Panc1 (cell line): ENCODE measurements around the gene GNL2. TPM values are rescaled to one million over a fixed set of nuclear protein-coding genes. Genes with fewer than 3 reads are reported as not detected.

Experiments
- ATAC-seq: fragments of 200-7000 bp; cut with Tn5 transposase; 2 replicates; pipeline ENCODE4 v1.9.1; 2020; ENCODE audit warnings: mild to moderate bottlenecking, moderate library complexity
- BruUV-seq: library from RNA; stranded (reverse); fragments of 400-500 nt; replicated peaks from 2 replicates; lab custom pipeline; 2021; lab: Mats Ljungman, UMichigan
- CTCF ChIA-PET: fragments of 300-600 bp; sonication (Branson Sonifier 250); formaldehyde crosslinking; loops from one replicate; lab custom pipeline; 2022; ENCODE audit warnings: antibody characterized with exemption; lab: Charles Lee
- POLR2A ChIA-PET: fragments of 300-600 bp; sonication (Branson Sonifier 250); formaldehyde crosslinking; loops from one replicate; lab custom pipeline; 2022; ENCODE audit warnings: antibody characterized with exemption; lab: Charles Lee
- DNase-seq: peaks from one replicate; pipeline ENCODE4 v3.0.0-alpha.2; 2010; ENCODE audit warnings: low read depth, low spot score
- H3K27ac ChIP-seq: 2 replicates; pipeline ENCODE4 v1.5.1; 2011; ENCODE audit warnings: mild to moderate bottlenecking, low read length, inconsistent platforms
- H3K27me3 ChIP-seq: fragments of 200-500 bp; sonication (Bioruptor generic); 2 replicates; pipeline ENCODE4 v1.6.0; 2014; ENCODE audit warnings: low read length, inconsistent platforms; ENCODE audit not compliant: control insufficient read depth, insufficient read depth
- H3K36me3 ChIP-seq: fragments of 200-500 bp; sonication (Bioruptor generic); 2 replicates; pipeline ENCODE4 v1.5.1; 2014; ENCODE audit warnings: inconsistent platforms, mild to moderate bottlenecking, low read length, moderate library complexity; ENCODE audit not compliant: control insufficient read depth, insufficient read depth
- H3K4me1 ChIP-seq: 2 replicates; pipeline ENCODE4 v1.5.1; 2011; ENCODE audit warnings: inconsistent platforms, mild to moderate bottlenecking, low read length, moderate library complexity; ENCODE audit not compliant: control insufficient read depth, insufficient read depth
- H3K4me3 ChIP-seq, 2 experiments: 2 replicates each; pipeline ENCODE4 v1.5.1; 2011 to 2012; ENCODE audit warnings: low read depth in 2 of 2, low read length in 2 of 2, mild to moderate bottlenecking in 2 of 2, inconsistent platforms in 1 of 2, moderate library complexity in 1 of 2
- H3K9me3 ChIP-seq: fragments of 200-500 bp; sonication (Bioruptor generic); 2 replicates; pipeline ENCODE4 v1.5.1; 2014; ENCODE audit warnings: low read depth, mild to moderate bottlenecking, inconsistent platforms, low read length, moderate library complexity; ENCODE audit not compliant: control insufficient read depth, insufficient read depth
- POLR2AphosphoS5 ChIP-seq: IDR thresholded peaks from 2 replicates; pipeline ENCODE4 v1.6.1; 2012; ENCODE audit warnings: mild to moderate bottlenecking, low read depth, low read length, moderate library complexity
- SIN3A ChIP-seq: IDR thresholded peaks from 2 replicates; pipeline ENCODE4 v1.6.1; 2012; ENCODE audit warnings: low read depth, mild to moderate bottlenecking, low read length, moderate library complexity, borderline replicate concordance; ENCODE audit not compliant: insufficient read depth
- TCF7L2 ChIP-seq: IDR thresholded peaks from 2 replicates; pipeline ENCODE4 v1.6.1; 2011; ENCODE audit warnings: mild to moderate bottlenecking, low read depth, low read length, inconsistent platforms
- in situ Hi-C: cut with HindIII; loops from 2 replicates; pipeline ENCODE4 v1.10.0; 2016; ENCODE audit warnings: low sequenced_read_pairs, low pct_unique_long_range_greater_than_20kb
- intact Hi-C: fragments of 100-400 bp; cut with micrococcal nuclease; formaldehyde crosslinking; loops from one replicate; pipeline ENCODE4 v1.10.0; 2022; ENCODE audit not compliant: unreplicated experiment
- total RNA-seq: library from RNA; stranded (reverse); gene quantifications from one replicate; pipeline ENCODE4 v1.2.1, GENCODE V29; 2021; ENCODE audit not compliant: unreplicated experiment
- TF ChIP-seq, protein P1 (sequence below), 2 experiments: IDR thresholded peaks; 2 replicates each; pipeline ENCODE4 v1.6.1; 2011 to 2012; ENCODE audit warnings: low read depth in 2 of 2, control low read depth in 1 of 2, low read length in 1 of 2, mild to moderate bottlenecking in 1 of 2, moderate library complexity in 1 of 2; ENCODE audit not compliant: insufficient read depth in 1 of 2
- TF ChIP-seq, protein P2 (sequence below): fragments of 450-650 bp; IDR thresholded peaks from 2 replicates; pipeline ENCODE4 v1.5.1; 2017; ENCODE audit warnings: mild to moderate bottlenecking

GNL2 gene
- total RNA-seq, 1 experiment from 2014 or later, result 73.4 TPM

DNA sequence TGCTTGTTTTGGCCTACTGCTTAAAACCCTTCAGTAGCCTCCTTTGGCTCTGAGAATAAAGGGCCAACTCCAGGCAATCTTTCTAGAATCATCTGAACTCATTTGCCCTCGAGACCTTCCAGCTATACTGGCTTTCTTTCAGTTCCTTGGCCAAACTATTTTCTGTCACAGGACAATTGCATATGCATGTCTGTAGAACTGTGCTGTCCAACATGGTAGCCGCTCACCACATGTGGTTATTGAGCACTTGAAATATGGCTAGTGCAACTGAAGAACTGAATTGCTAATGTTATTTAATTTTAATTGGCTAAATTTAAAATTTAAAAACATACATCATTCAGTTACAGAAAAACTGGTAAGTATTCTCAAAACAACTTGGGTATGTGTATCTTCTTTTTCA lies 14.3 kb upstream of the GNL2 start:
- H3K27me3 ChIP-seq, result peaks cover 7% of the 10 kb centered on the region; the same call in 1 of the 2 replicates
- H3K4me3 ChIP-seq, result no peak overlapping the region
- ATAC-seq, result no peak
- POLR2A ChIA-PET, result no interaction called here
- BruUV-seq, result no TSS peak
- no peaks in the 10 kb centered on the region for H3K36me3 ChIP-seq
- no peaks in the 10 kb centered on the region for H3K9me3 ChIP-seq
- H3K27ac ChIP-seq, result no peak overlapping the region
- in situ Hi-C loops (no loop called here), intact Hi-C loops (no loop called here)
- TF ChIP-seq, protein P1, sequence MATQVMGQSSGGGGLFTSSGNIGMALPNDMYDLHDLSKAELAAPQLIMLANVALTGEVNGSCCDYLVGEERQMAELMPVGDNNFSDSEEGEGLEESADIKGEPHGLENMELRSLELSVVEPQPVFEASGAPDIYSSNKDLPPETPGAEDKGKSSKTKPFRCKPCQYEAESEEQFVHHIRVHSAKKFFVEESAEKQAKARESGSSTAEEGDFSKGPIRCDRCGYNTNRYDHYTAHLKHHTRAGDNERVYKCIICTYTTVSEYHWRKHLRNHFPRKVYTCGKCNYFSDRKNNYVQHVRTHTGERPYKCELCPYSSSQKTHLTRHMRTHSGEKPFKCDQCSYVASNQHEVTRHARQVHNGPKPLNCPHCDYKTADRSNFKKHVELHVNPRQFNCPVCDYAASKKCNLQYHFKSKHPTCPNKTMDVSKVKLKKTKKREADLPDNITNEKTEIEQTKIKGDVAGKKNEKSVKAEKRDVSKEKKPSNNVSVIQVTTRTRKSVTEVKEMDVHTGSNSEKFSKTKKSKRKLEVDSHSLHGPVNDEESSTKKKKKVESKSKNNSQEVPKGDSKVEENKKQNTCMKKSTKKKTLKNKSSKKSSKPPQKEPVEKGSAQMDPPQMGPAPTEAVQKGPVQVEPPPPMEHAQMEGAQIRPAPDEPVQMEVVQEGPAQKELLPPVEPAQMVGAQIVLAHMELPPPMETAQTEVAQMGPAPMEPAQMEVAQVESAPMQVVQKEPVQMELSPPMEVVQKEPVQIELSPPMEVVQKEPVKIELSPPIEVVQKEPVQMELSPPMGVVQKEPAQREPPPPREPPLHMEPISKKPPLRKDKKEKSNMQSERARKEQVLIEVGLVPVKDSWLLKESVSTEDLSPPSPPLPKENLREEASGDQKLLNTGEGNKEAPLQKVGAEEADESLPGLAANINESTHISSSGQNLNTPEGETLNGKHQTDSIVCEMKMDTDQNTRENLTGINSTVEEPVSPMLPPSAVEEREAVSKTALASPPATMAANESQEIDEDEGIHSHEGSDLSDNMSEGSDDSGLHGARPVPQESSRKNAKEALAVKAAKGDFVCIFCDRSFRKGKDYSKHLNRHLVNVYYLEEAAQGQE (IDR thresholded peaks at IDR 0.05; ENCODE audit: insufficient read depth in 1 of 2, low read depth in 2 of 2, low read length in 1 of 2), result no peak
- CTCF ChIA-PET, result no interaction called here
- no peaks in the 10 kb centered on the region for H3K4me1 ChIP-seq
- no peak for DNase-seq

DNA sequence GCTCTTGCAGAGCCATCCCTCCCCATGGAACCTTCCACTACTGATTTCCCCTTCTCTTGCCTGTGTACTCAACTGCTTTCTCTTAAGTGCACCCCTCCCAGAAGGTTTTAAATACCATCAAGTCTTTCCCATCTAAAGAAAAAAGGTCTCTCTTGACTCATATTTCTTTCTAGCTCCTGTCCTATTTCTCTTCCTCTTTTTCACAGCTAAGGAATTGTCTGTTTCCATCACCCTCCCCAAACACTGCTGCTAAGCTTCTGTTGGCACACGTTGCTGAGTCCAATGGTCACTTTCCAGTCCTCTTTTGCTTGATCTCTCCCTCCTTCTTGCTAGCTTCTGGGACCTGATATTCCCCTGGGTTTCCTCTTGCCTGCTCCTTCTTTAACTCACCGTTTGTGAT lies 13.3 kb upstream of the GNL2 start:
- no peak for DNase-seq
- ChIA-PET POLR2A (no interaction called here), CTCF (interaction anchor here (0.6 kb wide), 1 partner anchor 1559 kb away, joined by 3 read pairs; no protein-coding TSS in a partner anchor)
- intact Hi-C loops (no loop called here), in situ Hi-C loops (no loop called here)
- TF ChIP-seq, protein P2, sequence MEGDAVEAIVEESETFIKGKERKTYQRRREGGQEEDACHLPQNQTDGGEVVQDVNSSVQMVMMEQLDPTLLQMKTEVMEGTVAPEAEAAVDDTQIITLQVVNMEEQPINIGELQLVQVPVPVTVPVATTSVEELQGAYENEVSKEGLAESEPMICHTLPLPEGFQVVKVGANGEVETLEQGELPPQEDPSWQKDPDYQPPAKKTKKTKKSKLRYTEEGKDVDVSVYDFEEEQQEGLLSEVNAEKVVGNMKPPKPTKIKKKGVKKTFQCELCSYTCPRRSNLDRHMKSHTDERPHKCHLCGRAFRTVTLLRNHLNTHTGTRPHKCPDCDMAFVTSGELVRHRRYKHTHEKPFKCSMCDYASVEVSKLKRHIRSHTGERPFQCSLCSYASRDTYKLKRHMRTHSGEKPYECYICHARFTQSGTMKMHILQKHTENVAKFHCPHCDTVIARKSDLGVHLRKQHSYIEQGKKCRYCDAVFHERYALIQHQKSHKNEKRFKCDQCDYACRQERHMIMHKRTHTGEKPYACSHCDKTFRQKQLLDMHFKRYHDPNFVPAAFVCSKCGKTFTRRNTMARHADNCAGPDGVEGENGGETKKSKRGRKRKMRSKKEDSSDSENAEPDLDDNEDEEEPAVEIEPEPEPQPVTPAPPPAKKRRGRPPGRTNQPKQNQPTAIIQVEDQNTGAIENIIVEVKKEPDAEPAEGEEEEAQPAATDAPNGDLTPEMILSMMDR, result no peak
- TF ChIP-seq, protein P1 (IDR thresholded peaks at IDR 0.05; ENCODE audit: insufficient read depth in 1 of 2, low read depth in 2 of 2, low read length in 1 of 2), result no peak
- TF ChIP-seq SIN3A (no peak), TCF7L2 (no peak), POLR2AphosphoS5 (no peak)
- Histone ChIP-seq H3K4me1 (no peaks in the 10 kb centered on the region), H3K9me3 (no peaks in the 10 kb centered on the region), H3K27me3 (peaks cover 7% of the 10 kb centered on the region; the same call in 1 of the 2 replicates), H3K4me3 (no peak overlapping the region), H3K36me3 (no peaks in the 10 kb centered on the region), H3K27ac (no peak overlapping the region)
- BruUV-seq, result no TSS peak
- ATAC-seq, result no peak
